GM23248 (cell line): ENCODE data around the gene NEK11. TPM values are rescaled to one million over a fixed set of nuclear protein-coding genes. Genes with fewer than 3 reads are reported as not detected.

ENCODE experiments used
- DNase-seq: peaks from one replicate; pipeline ENCODE4 v3.0.0-alpha.2; 2015
- H2AFZ ChIP-seq: fragments of 200-600 bp; sonication (generic); 2 replicates; pipeline ENCODE4 v1.6.1; 2016; ENCODE audit warnings: antibody characterized with exemption
- H3F3A ChIP-seq: fragments of 200-600 bp; sonication (generic); 2 replicates; pipeline ENCODE4 v1.6.1; 2016; ENCODE audit warnings: mild to moderate bottlenecking, antibody characterized with exemption, mixed run types; ENCODE audit not compliant: insufficient read depth
- H3K27ac ChIP-seq: fragments of 200-600 bp; sonication (generic); 2 replicates; pipeline ENCODE4 v1.5.1; 2016; ENCODE audit warnings: mild to moderate bottlenecking
- H3K27me3 ChIP-seq: fragments of 200-600 bp; sonication (generic); replicated peaks from 2 replicates; pipeline ENCODE4 v1.6.1; 2016; ENCODE audit warnings: mild to moderate bottlenecking; ENCODE audit not compliant: insufficient read depth
- H3K36me3 ChIP-seq: fragments of 200-600 bp; sonication (generic); 2 replicates; pipeline ENCODE4 v1.6.1; 2016; ENCODE audit warnings: low read depth, mild to moderate bottlenecking
- H3K4me1 ChIP-seq: fragments of 200-600 bp; sonication (generic); 2 replicates; pipeline ENCODE4 v1.6.1; 2016; ENCODE audit warnings: mild to moderate bottlenecking; ENCODE audit not compliant: insufficient read depth
- H3K4me2 ChIP-seq: fragments of 200-600 bp; sonication (generic); one replicate; pipeline ENCODE4 v1.6.1; 2016; ENCODE audit warnings: mild to moderate bottlenecking; ENCODE audit not compliant: unreplicated experiment
- H3K4me3 ChIP-seq: fragments of 200-600 bp; sonication (generic); 2 replicates; pipeline ENCODE4 v1.5.1; 2016; ENCODE audit warnings: mild to moderate bottlenecking
- H3K79me2 ChIP-seq: fragments of 200-600 bp; sonication (generic); 2 replicates; pipeline ENCODE4 v1.6.1; 2016; ENCODE audit warnings: mild to moderate bottlenecking; ENCODE audit not compliant: insufficient read depth
- H3K9ac ChIP-seq: fragments of 200-600 bp; sonication (generic); 2 replicates; pipeline ENCODE4 v1.6.1; 2016; ENCODE audit warnings: mild to moderate bottlenecking
- H3K9me2 ChIP-seq: fragments of 200-600 bp; sonication (generic); 2 replicates; pipeline ENCODE4 v1.6.1; 2016; ENCODE audit warnings: mixed run types, mild to moderate bottlenecking, moderate library complexity; ENCODE audit not compliant: insufficient read depth
- H3K9me3 ChIP-seq: fragments of 200-600 bp; sonication (generic); one replicate; pipeline ENCODE4 v1.6.1; 2017; ENCODE audit warnings: low read depth
- H4K20me1 ChIP-seq: fragments of 200-600 bp; sonication (generic); 2 replicates; pipeline ENCODE4 v1.6.0; 2016; ENCODE audit not compliant: insufficient read depth
- EZH2 ChIP-seq: fragments of 200-600 bp; sonication (generic); IDR thresholded peaks from 2 replicates; pipeline ENCODE4 v1.6.1; 2018; ENCODE audit warnings: antibody characterized with exemption, mild to moderate bottlenecking; ENCODE audit not compliant: insufficient read depth, poor library complexity, severe bottlenecking
- EZH2phosphoT487 ChIP-seq: fragments of 200-600 bp; sonication (generic); IDR thresholded peaks from 2 replicates; pipeline ENCODE4 v1.6.1; 2018; ENCODE audit warnings: antibody characterized with exemption, moderate library complexity, mild to moderate bottlenecking, low read depth; ENCODE audit not compliant: insufficient read depth
- WGBS, 2 experiments: methylation state at CpG; one replicate each; pipeline ENCODE4 v1.1.6; 2015 to 2017; ENCODE audit warnings: low lambda C conversion rate in 2 of 2, low coverage in 1 of 2; ENCODE audit errors: missing lambda C conversion rate in 2 of 2; 5-methylcytosine and 5-hydroxymethylcytosine counted together
- in situ Hi-C: fragments of 300-500 bp; cut with MboI; formaldehyde crosslinking; loops from 2 replicates; pipeline ENCODE4 v1.15.0; 2020
- polyA plus RNA-seq: library from polyadenylated mRNA; unstranded; fragments of >200 nt; fragmentation: Nextera tagmentation; extraction: Ambion mirVana; gene quantifications from 2 replicates; pipeline ENCODE4 v1.2.1, GENCODE V29; 2016
- total RNA-seq: library from RNA; depleted of rRNA; stranded (reverse); fragments of >200 nt; shearing (Covaris generic); gene quantifications from 2 replicates; pipeline ENCODE4 v1.2.3, GENCODE V29; 2014

The NEK11 gene
- total and polyA plus RNA-seq, 2 experiments from 2014 or later = 7.6 to 18.5 TPM

DNA sequence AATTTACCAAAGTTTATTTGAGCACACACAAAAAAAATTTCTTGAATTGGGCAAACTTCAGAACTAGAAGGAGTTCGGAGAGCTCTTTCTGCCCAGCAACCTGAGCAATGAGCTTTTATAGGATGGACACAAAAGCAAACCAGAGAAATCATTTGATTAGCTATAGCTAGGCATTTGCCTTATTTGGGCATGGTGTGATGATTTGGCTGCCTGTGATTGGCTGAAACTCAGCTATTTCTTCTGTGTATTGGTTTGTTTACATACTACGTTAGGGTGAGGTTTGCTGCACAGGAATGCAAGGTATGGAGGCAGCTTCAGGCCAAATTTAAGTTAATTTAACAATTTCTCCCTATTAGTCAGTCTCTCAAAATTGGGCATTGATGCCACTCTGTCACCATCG, 65.1 kb downstream of the NEK11 start:
- Histone ChIP-seq H3K4me1 (no peaks in the 10 kb centered on the region), H2AFZ (no peak overlapping the region), H3K4me3 (no peak overlapping the region), H3K9me3 (no peaks in the 10 kb centered on the region), H3K27ac (no peak overlapping the region), H3K27me3 (no peaks in the 10 kb centered on the region), H3F3A (no peaks in the 10 kb centered on the region), H3K79me2 (no peaks in the 10 kb centered on the region), H3K9ac (no peak overlapping the region), H3K36me3 (no peaks in the 10 kb centered on the region), H3K4me2 (no peak overlapping the region), H4K20me1 (no peaks in the 10 kb centered on the region), H3K9me2 (no peaks in the 10 kb centered on the region)
- TF ChIP-seq EZH2phosphoT487 (no peak), EZH2 (no peak)
- in situ Hi-C loops = no loop called here
- DNase-seq = no peak
- WGBS, 2 experiments = 86 to 89% methylated on average over 3 of the region's 3 CpGs

DNA sequence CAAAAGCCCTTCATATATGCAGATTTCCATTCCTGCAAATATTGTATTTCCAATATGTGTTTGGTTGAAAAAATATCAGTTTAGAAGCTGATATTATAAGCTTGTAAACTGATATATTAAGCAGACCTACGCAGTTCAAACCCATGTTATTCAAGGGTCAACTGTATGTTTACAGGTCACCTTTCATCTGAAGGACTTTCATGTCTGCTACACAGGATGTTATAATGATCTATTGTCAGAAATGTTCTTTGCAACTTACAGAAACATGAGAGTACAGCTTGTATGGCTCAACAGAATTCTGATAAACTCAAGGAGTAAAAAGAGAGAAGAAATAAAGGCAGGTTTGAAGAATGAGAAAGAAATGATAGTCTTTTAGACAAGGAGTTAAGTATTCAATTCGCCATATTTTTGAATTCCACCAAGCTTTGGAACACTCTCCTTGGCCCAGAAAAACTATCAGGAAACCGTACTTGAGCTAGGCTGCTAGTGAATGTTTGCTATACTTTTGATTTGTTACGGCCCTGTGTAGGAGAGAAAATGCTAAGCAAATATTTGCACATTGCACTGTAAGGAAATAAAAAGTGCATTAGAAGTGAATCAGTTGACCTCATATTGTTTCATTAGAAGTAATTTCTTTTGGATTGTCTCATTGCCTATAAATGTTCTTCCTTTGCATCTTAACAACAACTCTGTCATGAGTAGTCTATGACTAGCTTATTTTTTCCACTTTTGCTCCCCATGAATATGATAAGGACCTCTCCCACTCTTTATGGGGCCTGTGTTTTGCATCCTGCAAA, 81.2 kb downstream of the NEK11 start:
- Histone ChIP-seq H4K20me1 (no peaks in the 10 kb centered on the region), H3K9me3 (no peaks in the 10 kb centered on the region), H3K27ac (peak overlapping the region; percentile 28), H3K4me1 (peaks cover 37% of the 10 kb centered on the region), H3K9ac (no peak overlapping the region), H3K79me2 (no peaks in the 10 kb centered on the region), H3K36me3 (no peaks in the 10 kb centered on the region), H3K27me3 (no peaks in the 10 kb centered on the region), H3K4me2 (peak overlapping the region; percentile 30), H3F3A (peaks cover 22% of the 10 kb centered on the region), H2AFZ (0 out of 2 replicates have a peak overlapping the region, but pooled peaks have one; percentile 2), H3K9me2 (no peaks in the 10 kb centered on the region), H3K4me3 (no peak overlapping the region)
- DNase-seq = peak; percentile 66
- no peak for TF ChIP-seq EZH2
- no peak for TF ChIP-seq EZH2phosphoT487
- 74 to 82% methylated on average over 4 of the region's 4 CpGs for WGBS, 2 experiments
- in situ Hi-C loops = no loop called here

DNA sequence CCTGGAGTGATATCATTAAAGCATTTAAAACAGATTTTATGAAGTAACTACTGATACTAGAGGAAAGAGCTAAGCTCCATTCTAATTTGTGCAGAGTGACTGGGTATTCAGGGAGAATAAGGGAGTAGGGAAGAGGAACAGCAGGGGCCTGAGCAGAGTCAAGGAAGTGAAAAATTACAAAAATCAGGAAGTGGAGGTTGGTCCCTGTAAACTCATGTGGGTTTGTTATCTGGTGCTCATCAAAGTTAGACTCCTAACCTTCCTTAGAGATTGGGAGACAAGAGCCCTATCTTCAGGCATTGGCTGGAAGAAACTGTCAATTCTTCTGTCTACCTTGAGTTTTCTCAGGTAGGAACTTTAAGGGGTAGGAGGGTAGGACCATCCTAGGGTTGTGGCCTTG, 82.5 kb downstream of the NEK11 start:
- Histone ChIP-seq H3K9ac (no peak overlapping the region), H2AFZ (0 out of 2 replicates have a peak overlapping the region, but pooled peaks have one; percentile 12)
- DNase-seq = no peak

DNA sequence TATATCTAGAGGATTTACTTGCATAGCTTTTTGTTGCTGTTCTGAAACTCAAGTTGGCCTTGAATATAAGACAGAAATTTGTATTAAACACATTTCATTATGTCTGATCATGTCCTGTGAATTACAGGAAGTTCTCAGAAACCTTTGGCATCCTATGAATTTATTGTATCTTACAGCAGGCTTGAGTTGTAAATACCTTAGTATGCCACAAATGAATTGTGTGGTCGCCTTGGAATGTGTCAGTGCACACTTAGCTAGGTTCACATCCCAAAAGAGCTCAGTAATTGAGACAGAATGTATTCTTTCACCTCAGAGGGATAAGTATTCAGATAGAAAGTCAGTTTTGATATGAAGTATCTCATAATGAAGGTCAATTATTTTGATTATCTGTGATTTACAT, 83.4 kb downstream of the NEK11 start:
- H3K27me3 ChIP-seq = no peaks in the 10 kb centered on the region
- peaks cover 22% of the 10 kb centered on the region for H3F3A ChIP-seq
- in situ Hi-C loops = no loop called here
- H4K20me1 ChIP-seq = no peaks in the 10 kb centered on the region
- no peaks in the 10 kb centered on the region for H3K79me2 ChIP-seq
- H3K9me3 ChIP-seq = no peaks in the 10 kb centered on the region
- peak overlapping the region; percentile 60 for H3K4me2 ChIP-seq
- H3K4me1 ChIP-seq = peaks cover 37% of the 10 kb centered on the region
- peak overlapping the region; percentile 13 for H3K27ac ChIP-seq
- 0 out of 2 replicates have a peak overlapping the region, but pooled peaks have one; percentile 8 for H3K4me3 ChIP-seq
- H2AFZ ChIP-seq = no peak overlapping the region
- H3K9me2 ChIP-seq = no peaks in the 10 kb centered on the region
- DNase-seq = peak; percentile 51
- no peaks in the 10 kb centered on the region for H3K36me3 ChIP-seq
- 27 to 46% methylated on average over 1 of the region's 1 CpG for WGBS, 2 experiments
- no peak overlapping the region for H3K9ac ChIP-seq
- no peak for TF ChIP-seq EZH2phosphoT487
- TF ChIP-seq EZH2 = no peak

More for the DNA sequence above, 82.5 kb downstream of the NEK11 start:
- no peaks in the 10 kb centered on the region for H4K20me1 ChIP-seq
- H3K4me3 ChIP-seq = no peak overlapping the region
- in situ Hi-C loops = no loop called here
- no peak for TF ChIP-seq EZH2phosphoT487
- no peak for TF ChIP-seq EZH2
- H3K79me2 ChIP-seq = no peaks in the 10 kb centered on the region
- H3K9me3 ChIP-seq = no peaks in the 10 kb centered on the region
- H3K36me3 ChIP-seq = no peaks in the 10 kb centered on the region
- H3F3A ChIP-seq = peaks cover 22% of the 10 kb centered on the region
- peaks cover 37% of the 10 kb centered on the region for H3K4me1 ChIP-seq
- no peaks in the 10 kb centered on the region for H3K27me3 ChIP-seq
- no peaks in the 10 kb centered on the region for H3K9me2 ChIP-seq
- H3K4me2 ChIP-seq = peak overlapping the region; percentile 60
- H3K27ac ChIP-seq = no peak overlapping the region
